Neutrophil (primary cell): ENCODE results near the gene DNAJA2.

Experiments
- H3K27ac ChIP-seq: fragments of 200-600 bp; sonication (generic); 2 replicates; pipeline ENCODE4 v1.5.1; 2016; ENCODE audit warnings: mild to moderate bottlenecking, moderate library complexity
- H3K27me3 ChIP-seq: fragments of 200-600 bp; sonication (generic); 2 replicates; pipeline ENCODE4 v1.6.0; 2016; ENCODE audit warnings: mild to moderate bottlenecking
- H3K36me3 ChIP-seq: fragments of 200-600 bp; sonication (generic); 2 replicates; pipeline ENCODE4 v1.5.1; 2017
- H3K4me1 ChIP-seq, 2 experiments: fragments of 200-600 bp in 1 of 2; sonication (generic) in 1 of 2; 1 replicate in 1 of 2; 2 replicates in 1 of 2; pipeline versions ENCODE4 v1.5.1 to v1.6.1; 2013 to 2016; ENCODE audit warnings: low read depth in 1 of 2, low read length in 1 of 2, mild to moderate bottlenecking in 1 of 2, moderate library complexity in 1 of 2; ENCODE audit not compliant: control insufficient read depth in 1 of 2, insufficient read depth in 1 of 2
- H3K4me3 ChIP-seq, 2 experiments: fragments of 200-600 bp in 1 of 2; sonication (generic) in 1 of 2; 1 replicate in 1 of 2; 2 replicates in 1 of 2; pipeline ENCODE4 v1.5.1; 2013 to 2016; ENCODE audit warnings: low read depth in 1 of 2, low read length in 1 of 2, mild to moderate bottlenecking in 1 of 2, moderate library complexity in 1 of 2
- H3K9me3 ChIP-seq: fragments of 200-600 bp; sonication (generic); 2 replicates; pipeline ENCODE4 v1.5.1; 2016
- CTCF ChIP-seq: fragments of 200-600 bp; sonication (generic); IDR thresholded peaks from 2 replicates; pipeline ENCODE4 v1.5.1; 2016; ENCODE audit warnings: antibody characterized with exemption

DNAJA2 gene

GRCh38 chr16:46973207-46973995, at the start of gene DNAJA2:
DNAJA2 (minus strand) TSS chr16:46973674; CDS start chr16:46973572, 102 bp downstream.
- TF ChIP-seq CTCF = peak; percentile 41
- H3K4me1 ChIP-seq = peaks cover 21 to 23% of the 10 kb centered on the region in 2 experiments
- H3K36me3 ChIP-seq = peaks cover 18% of the 10 kb centered on the region
- no peaks in the 10 kb centered on the region for H3K27me3 ChIP-seq
- no peaks in the 10 kb centered on the region for H3K9me3 ChIP-seq
- peak within 1 kb of the TSS; percentile 94 for H3K27ac ChIP-seq
- peak within 1 kb of the TSS; percentile 74 to 80 for H3K4me3 ChIP-seq

- Histone ChIP-seq H3K4me3 (no peak overlapping the region), H3K36me3 (no peaks in the 10 kb centered on the region), H3K4me1 (peaks cover 39 to 42% of the 10 kb centered on the region in 2 experiments), H3K9me3 (no peaks in the 10 kb centered on the region), H3K27ac (no peak overlapping the region), H3K27me3 (no peaks in the 10 kb centered on the region)
- no peak for TF ChIP-seq CTCF
Measured at GRCh38 chr16:47019568-47019967, 46.1 kb upstream of the DNAJA2 start.

GRCh38 chr16:47018223-47018891, 44.9 kb upstream of the DNAJA2 start:
- Histone ChIP-seq H3K27ac (peak overlapping the region; percentile 85), H3K4me3 (peak overlapping the region in 1 of 2 experiments; percentile 39), H3K27me3 (no peaks in the 10 kb centered on the region), H3K4me1 (peaks cover 39 to 48% of the 10 kb centered on the region in 2 experiments), H3K9me3 (no peaks in the 10 kb centered on the region), H3K36me3 (no peaks in the 10 kb centered on the region)
- peak; percentile 59 for TF ChIP-seq CTCF

GRCh38 chr16:47017636-47018035, 44.2 kb upstream of the DNAJA2 start:
- peak overlapping the region in 1 of 2 experiments; percentile 39 for H3K4me3 ChIP-seq
- H3K27ac ChIP-seq = peak overlapping the region; percentile 85
- no peaks in the 10 kb centered on the region for H3K27me3 ChIP-seq
- no peaks in the 10 kb centered on the region for H3K36me3 ChIP-seq
- H3K9me3 ChIP-seq = no peaks in the 10 kb centered on the region
- no peak for TF ChIP-seq CTCF
- H3K4me1 ChIP-seq = peaks cover 39 to 48% of the 10 kb centered on the region in 2 experiments

- no peaks in the 10 kb centered on the region for H3K9me3 ChIP-seq
- no peaks in the 10 kb centered on the region for H3K27me3 ChIP-seq
- H3K4me3 ChIP-seq = peak overlapping the region; percentile 36 to 39
- TF ChIP-seq CTCF = no peak
- peak overlapping the region; percentile 85 for H3K27ac ChIP-seq
- no peaks in the 10 kb centered on the region for H3K36me3 ChIP-seq
- peaks cover 39 to 48% of the 10 kb centered on the region in 2 experiments for H3K4me1 ChIP-seq
Measured at GRCh38 chr16:47016700-47017133, 43.2 kb upstream of the DNAJA2 start.
